Mesendoderm (in vitro differentiated cells): ENCODE results near the gene USP17L12.
A peak's percentile ranks its signal among the peaks of the same experiment; 100 is the strongest.
"Not testable (repeated sequence)": the region's sequence is repeated elsewhere in the genome, so short reads cannot be mapped to it uniquely, and the experiment has no call there.

Source experiments
- DNase-seq: peaks from one replicate; pipeline ENCODE4 v3.0.0; 2013
- H2AK5ac ChIP-seq: 2 replicates; pipeline ENCODE4 v1.6.1; 2013; ENCODE audit warnings: low read length, inconsistent platforms
- H2BK120ac ChIP-seq: 2 replicates; pipeline ENCODE4 v1.6.1; 2013; ENCODE audit warnings: low read depth, mild to moderate bottlenecking, low read length, moderate library complexity, mixed read lengths
- H2BK15ac ChIP-seq: replicated peaks from 2 replicates; pipeline ENCODE4 v1.6.1; 2013; ENCODE audit warnings: low read depth, mild to moderate bottlenecking, moderate library complexity
- H2BK5ac ChIP-seq: 2 replicates; pipeline ENCODE4 v1.6.1; 2013; ENCODE audit warnings: low read length, inconsistent platforms
- H3K18ac ChIP-seq: 2 replicates; pipeline ENCODE4 v1.6.1; 2013; ENCODE audit warnings: mild to moderate bottlenecking, low read length, mixed read lengths
- H3K23ac ChIP-seq: one replicate; pipeline ENCODE4 v1.6.1; 2013; ENCODE audit warnings: low read length
- H3K27ac ChIP-seq: 2 replicates; pipeline ENCODE4 v1.5.1; 2013; ENCODE audit warnings: low read depth, mild to moderate bottlenecking, inconsistent platforms, low read length, moderate library complexity
- H3K27me3 ChIP-seq: 2 replicates; pipeline ENCODE4 v1.6.1; 2013; ENCODE audit warnings: low read length, control low read depth, mild to moderate bottlenecking, inconsistent platforms; ENCODE audit not compliant: insufficient read depth, poor library complexity
- H3K36me3 ChIP-seq: 2 replicates; pipeline ENCODE4 v1.6.1; 2013; ENCODE audit warnings: low read length, inconsistent platforms; ENCODE audit not compliant: control insufficient read depth, insufficient read depth
- H3K4ac ChIP-seq: one replicate; pipeline ENCODE4 v1.6.1; 2013; ENCODE audit warnings: low read depth, mild to moderate bottlenecking, low read length, moderate library complexity
- H3K4me1 ChIP-seq: 2 replicates; pipeline ENCODE4 v1.6.1; 2013; ENCODE audit warnings: low read depth, low read length, inconsistent platforms; ENCODE audit not compliant: control insufficient read depth
- H3K4me2 ChIP-seq: 2 replicates; pipeline ENCODE4 v1.6.1; 2013; ENCODE audit warnings: low read length
- H3K4me3 ChIP-seq: 2 replicates; pipeline ENCODE4 v1.5.1; 2013; ENCODE audit warnings: mild to moderate bottlenecking, low read length
- H3K56ac ChIP-seq: one replicate; pipeline ENCODE4 v1.6.1; 2013; ENCODE audit warnings: low read length
- H3K79me1 ChIP-seq: 2 replicates; pipeline ENCODE4 v1.6.1; 2013; ENCODE audit warnings: low read length, inconsistent platforms
- H3K79me2 ChIP-seq: 2 replicates; pipeline ENCODE4 v1.6.1; 2013; ENCODE audit warnings: mild to moderate bottlenecking, low read length; ENCODE audit not compliant: control insufficient read depth, insufficient read depth
- H3K9ac ChIP-seq: 2 replicates; pipeline ENCODE4 v1.6.1; 2013; ENCODE audit warnings: low read length, inconsistent platforms
- H4K5ac ChIP-seq: one replicate; pipeline ENCODE4 v1.6.1; 2013; ENCODE audit warnings: low read length
- H4K8ac ChIP-seq: one replicate; pipeline ENCODE4 v1.6.1; 2013; ENCODE audit warnings: low read depth, mild to moderate bottlenecking, control low read depth, low read length, moderate library complexity
- WGBS: extraction: QIAGEN DNeasy Blood & Tissue Kit; methylation state at CpG from one replicate; pipeline ENCODE4 v1.1.7; 2013; ENCODE audit warnings: low lambda C conversion rate, missing lambda C conversion rate; ENCODE audit not compliant: insufficient coverage; ENCODE audit errors: extremely low coverage; 5-methylcytosine and 5-hydroxymethylcytosine counted together

The USP17L12 gene

GRCh38 chr4:9234085-9234484 lies 14.1 kb downstream of the USP17L12 start, which contains the start of gene USP17L15:
USP17L15 (plus strand) TSS chr4:9234385; CDS start chr4:9234385, 0 bp downstream.
- WGBS, result no CpG with 5 or more reads among the region's 15 CpGs

GRCh38 chr4:9238461-9238860 lies 18.5 kb downstream of the USP17L12 start:
- H3K27ac ChIP-seq, H4K8ac ChIP-seq, H3K27me3 ChIP-seq, H3K23ac ChIP-seq, H2BK15ac ChIP-seq, H3K9ac ChIP-seq, H3K79me2 ChIP-seq, H2BK120ac ChIP-seq, H3K4me1 ChIP-seq, H3K18ac ChIP-seq, H4K5ac ChIP-seq, H3K79me1 ChIP-seq, H3K4ac ChIP-seq, H3K36me3 ChIP-seq, H2BK5ac ChIP-seq, H3K4me2 ChIP-seq, H3K56ac ChIP-seq, H2AK5ac ChIP-seq: not testable (repeated sequence)
- DNase-seq, result peak; percentile 1
- no CpG with 5 or more reads among the region's 12 CpGs for WGBS
- peak overlapping the region; percentile 44 for H3K4me3 ChIP-seq

More at GRCh38 chr4:9234085-9234484, 14.1 kb downstream of the USP17L12 start, which contains the start of gene USP17L15:
- not testable (repeated sequence) for H2BK120ac ChIP-seq, H3K27me3 ChIP-seq, H2BK15ac ChIP-seq, H3K4ac ChIP-seq, H3K9ac ChIP-seq, H3K27ac ChIP-seq, H3K79me2 ChIP-seq, H3K56ac ChIP-seq, H2AK5ac ChIP-seq, H2BK5ac ChIP-seq, H3K4me2 ChIP-seq, H3K79me1 ChIP-seq, H4K5ac ChIP-seq, H3K23ac ChIP-seq, H3K36me3 ChIP-seq, H3K18ac ChIP-seq, H4K8ac ChIP-seq, DNase-seq, H3K4me3 ChIP-seq, H3K4me1 ChIP-seq

DNA sequence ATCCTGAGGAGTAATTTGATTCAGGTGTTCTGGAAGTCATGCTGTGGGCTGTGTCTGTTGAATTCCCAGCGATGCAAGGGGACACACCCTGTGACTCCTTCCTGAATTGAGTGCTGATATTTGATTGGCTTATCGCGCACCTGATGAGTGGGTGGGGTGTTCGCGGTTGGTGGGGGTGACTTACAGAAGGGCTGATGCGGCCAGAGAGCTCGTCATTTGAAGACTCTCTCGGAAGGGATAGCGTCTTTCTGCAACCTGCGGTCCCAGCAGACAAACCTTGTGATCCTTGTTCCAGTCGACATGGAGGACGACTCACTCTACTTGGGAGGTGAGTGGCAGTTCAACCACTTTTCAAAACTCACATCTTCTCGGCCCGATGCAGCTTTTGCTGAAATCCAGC lies 23.6 kb downstream of the USP17L12 start, which contains the start of gene USP17L17:
TSS of gene USP17L17 (plus strand) at position 301 of the 400 bp plus-strand sequence. CDS start at position 301, 0 bp downstream.
- not testable (repeated sequence) for H3K4me1 ChIP-seq, H3K18ac ChIP-seq, H3K36me3 ChIP-seq, H3K4me3 ChIP-seq, H2BK15ac ChIP-seq, H2AK5ac ChIP-seq, H3K79me2 ChIP-seq, H3K9ac ChIP-seq, DNase-seq, H2BK120ac ChIP-seq, H3K27ac ChIP-seq, H2BK5ac ChIP-seq, H3K27me3 ChIP-seq, H3K23ac ChIP-seq, H4K8ac ChIP-seq, H3K4me2 ChIP-seq, H3K56ac ChIP-seq, H3K4ac ChIP-seq, H3K79me1 ChIP-seq, H4K5ac ChIP-seq
- WGBS, result no CpG with 5 or more reads among the region's 14 CpGs

DNA sequence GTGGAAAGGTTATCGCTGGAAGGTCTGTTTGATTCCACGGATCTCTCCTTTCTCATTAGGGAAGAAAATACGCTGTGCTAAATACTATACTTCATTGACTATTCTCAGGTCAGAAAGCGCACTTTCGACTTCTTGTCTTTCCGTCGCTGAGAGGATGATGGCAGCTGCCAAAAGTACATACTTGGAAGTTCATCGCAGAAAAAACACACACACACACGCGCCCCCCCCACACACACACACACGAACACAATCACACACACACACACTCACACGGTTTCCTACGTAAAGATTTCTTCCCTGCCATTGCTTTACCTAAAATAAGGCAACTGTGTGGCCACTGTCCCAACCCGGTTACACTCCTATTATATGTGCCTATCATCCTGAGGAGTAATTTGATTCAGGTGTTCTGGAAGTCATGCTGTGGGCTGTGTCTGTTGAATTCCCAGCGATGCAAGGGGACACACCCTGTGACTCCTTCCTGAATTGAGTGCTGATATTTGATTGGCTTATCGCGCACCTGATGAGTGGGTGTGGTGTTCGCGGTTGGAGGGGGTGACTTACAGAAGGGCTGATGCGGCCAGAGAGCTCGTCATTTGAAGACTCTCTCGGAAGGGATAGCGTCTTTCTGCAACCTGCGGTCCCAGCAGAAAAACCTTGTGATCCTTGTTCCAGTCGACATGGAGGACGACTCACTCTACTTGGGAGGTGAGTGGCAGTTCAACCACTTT lies 28.2 kb downstream of the USP17L12 start, which contains the start of gene USP17L18:
TSS of gene USP17L18 (plus strand) at position 678 of the 728 bp plus-strand sequence. CDS start at position 678, 0 bp downstream.
- H3K79me1 ChIP-seq, H3K4me2 ChIP-seq, H3K9ac ChIP-seq, H3K4me3 ChIP-seq, H3K18ac ChIP-seq, H4K5ac ChIP-seq, H3K36me3 ChIP-seq, H3K4me1 ChIP-seq, H3K23ac ChIP-seq, H2BK15ac ChIP-seq, H3K4ac ChIP-seq, H2BK5ac ChIP-seq, H2AK5ac ChIP-seq, H3K56ac ChIP-seq, H3K27me3 ChIP-seq, H4K8ac ChIP-seq, H2BK120ac ChIP-seq, H3K79me2 ChIP-seq, H3K27ac ChIP-seq: not testable (repeated sequence)
- peak; percentile 0 for DNase-seq
- WGBS, result 100% methylated on average over 3 of the region's 26 CpGs

GRCh38 chr4:9253078-9253477 lies 33.1 kb downstream of the USP17L12 start, which contains the start of gene USP17L19:
USP17L19 (plus strand) TSS chr4:9253378; CDS start chr4:9253378, 0 bp downstream.
- H2BK120ac ChIP-seq, result not testable (repeated sequence)

More at GRCh38 chr4:9253078-9253477, 33.1 kb downstream of the USP17L12 start, which contains the start of gene USP17L19:
- not testable (repeated sequence) for H3K27ac ChIP-seq, H3K79me1 ChIP-seq, H2BK5ac ChIP-seq, H2BK15ac ChIP-seq, H3K9ac ChIP-seq, H4K8ac ChIP-seq, H3K23ac ChIP-seq, H3K27me3 ChIP-seq, H3K4me2 ChIP-seq, DNase-seq, H3K36me3 ChIP-seq, H3K79me2 ChIP-seq, H3K4ac ChIP-seq, H3K56ac ChIP-seq, H2AK5ac ChIP-seq, H4K5ac ChIP-seq, H3K4me3 ChIP-seq, H3K18ac ChIP-seq, H3K4me1 ChIP-seq
- no CpG with 5 or more reads among the region's 13 CpGs for WGBS
